RWPE2 (cell line): ENCODE data around the gene ERFE.

Experiments
- ATAC-seq: fragments of 200-7000 bp; cut with Tn5 transposase; 3 replicates; pipeline ENCODE4 v1.9.1; 2021; ENCODE audit warnings: low read depth
- DNase-seq: peaks from one replicate; pipeline ENCODE4 v3.0.0-alpha.2; 2020; ENCODE audit warnings: low spot score
- H3K27ac ChIP-seq: fragments of 450-650 bp; 2 replicates; pipeline ENCODE4 v1.5.1; 2017; ENCODE audit warnings: mild to moderate bottlenecking; ENCODE audit not compliant: poor library complexity, severe bottlenecking
- H3K27me3 ChIP-seq: fragments of 250-450 bp; sonication (Bioruptor Pico); 2 replicates; pipeline ENCODE4 v1.5.1; 2021; ENCODE audit warnings: mild to moderate bottlenecking, moderate library complexity; ENCODE audit not compliant: insufficient read depth, poor library complexity, severe bottlenecking
- H3K36me3 ChIP-seq: fragments of 250-450 bp; sonication (Bioruptor Pico); 2 replicates; pipeline ENCODE4 v1.5.1; 2020; ENCODE audit warnings: low read depth, mild to moderate bottlenecking, moderate library complexity
- H3K4me1 ChIP-seq: fragments of 250-450 bp; sonication (Bioruptor Pico); 2 replicates; pipeline ENCODE4 v1.5.1; 2021; ENCODE audit warnings: mild to moderate bottlenecking, moderate library complexity; ENCODE audit not compliant: insufficient read depth, poor library complexity, severe bottlenecking
- H3K4me3 ChIP-seq: fragments of 250-450 bp; sonication (Bioruptor Pico); 2 replicates; pipeline ENCODE4 v1.5.1; 2021; ENCODE audit warnings: mild to moderate bottlenecking, moderate library complexity; ENCODE audit not compliant: severe bottlenecking
- H3K9me3 ChIP-seq: fragments of 250-450 bp; sonication (Bioruptor Pico); 2 replicates; pipeline ENCODE4 v1.5.1; 2021; ENCODE audit warnings: mild to moderate bottlenecking, moderate library complexity; ENCODE audit not compliant: severe bottlenecking
- TF ChIP-seq, protein P1 (sequence below): fragments of 450-650 bp; IDR thresholded peaks from one replicate; pipeline ENCODE4 v1.5.1; 2017; ENCODE audit warnings: mild to moderate bottlenecking, moderate library complexity; ENCODE audit not compliant: poor library complexity, severe bottlenecking

ERFE gene

GRCh38 chr2:238124488-238125126, 34.2 kb upstream of the ERFE start:
- no peak for DNase-seq
- Histone ChIP-seq H3K9me3 (no peaks in the 10 kb centered on the region), H3K4me1 (no peaks in the 10 kb centered on the region), H3K27me3 (peaks cover 10% of the 10 kb centered on the region), H3K4me3 (no peak overlapping the region), H3K36me3 (no peaks in the 10 kb centered on the region), H3K27ac (no peak overlapping the region)
- TF ChIP-seq, protein P1, sequence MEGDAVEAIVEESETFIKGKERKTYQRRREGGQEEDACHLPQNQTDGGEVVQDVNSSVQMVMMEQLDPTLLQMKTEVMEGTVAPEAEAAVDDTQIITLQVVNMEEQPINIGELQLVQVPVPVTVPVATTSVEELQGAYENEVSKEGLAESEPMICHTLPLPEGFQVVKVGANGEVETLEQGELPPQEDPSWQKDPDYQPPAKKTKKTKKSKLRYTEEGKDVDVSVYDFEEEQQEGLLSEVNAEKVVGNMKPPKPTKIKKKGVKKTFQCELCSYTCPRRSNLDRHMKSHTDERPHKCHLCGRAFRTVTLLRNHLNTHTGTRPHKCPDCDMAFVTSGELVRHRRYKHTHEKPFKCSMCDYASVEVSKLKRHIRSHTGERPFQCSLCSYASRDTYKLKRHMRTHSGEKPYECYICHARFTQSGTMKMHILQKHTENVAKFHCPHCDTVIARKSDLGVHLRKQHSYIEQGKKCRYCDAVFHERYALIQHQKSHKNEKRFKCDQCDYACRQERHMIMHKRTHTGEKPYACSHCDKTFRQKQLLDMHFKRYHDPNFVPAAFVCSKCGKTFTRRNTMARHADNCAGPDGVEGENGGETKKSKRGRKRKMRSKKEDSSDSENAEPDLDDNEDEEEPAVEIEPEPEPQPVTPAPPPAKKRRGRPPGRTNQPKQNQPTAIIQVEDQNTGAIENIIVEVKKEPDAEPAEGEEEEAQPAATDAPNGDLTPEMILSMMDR = no peak
- no peak for ATAC-seq

- no peaks in the 10 kb centered on the region for H3K9me3 ChIP-seq
- ATAC-seq = no peak
- TF ChIP-seq, protein P1 = no peak
- no peak overlapping the region for H3K27ac ChIP-seq
- H3K27me3 ChIP-seq = peaks cover 3% of the 10 kb centered on the region
- H3K4me1 ChIP-seq = no peaks in the 10 kb centered on the region
- no peak for DNase-seq
- no peak overlapping the region for H3K4me3 ChIP-seq
- no peaks in the 10 kb centered on the region for H3K36me3 ChIP-seq
These were observed 33.5 kb upstream of the ERFE start for GRCh38 chr2:238125127-238125885.

DNA sequence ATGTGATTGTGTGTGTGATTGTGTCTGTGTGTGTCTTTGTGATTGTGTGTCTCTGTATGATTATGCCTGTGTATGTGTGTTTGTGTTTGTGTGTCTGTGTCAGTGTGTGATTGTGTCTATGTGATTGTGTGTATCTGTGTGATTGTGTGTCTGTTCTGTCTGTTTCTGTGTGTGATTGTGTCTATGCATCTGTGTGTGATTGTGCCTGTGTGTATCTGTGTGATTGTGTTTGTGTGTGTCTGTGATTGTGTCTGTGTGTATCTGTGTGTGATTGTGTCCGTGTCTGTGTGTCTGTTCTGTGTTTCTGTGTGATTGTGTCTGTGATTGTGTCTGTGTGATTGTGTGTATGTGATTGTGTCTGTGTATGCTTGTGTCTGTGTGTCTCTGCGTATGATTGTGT, 32.4 kb upstream of the ERFE start:
- TF ChIP-seq, protein P1 = no peak
- H3K27me3 ChIP-seq = no peaks in the 10 kb centered on the region

GRCh38 chr2:238126775-238127164, 32.0 kb upstream of the ERFE start:
- no peak for ATAC-seq
- Histone ChIP-seq H3K27ac (no peak overlapping the region), H3K36me3 (no peaks in the 10 kb centered on the region), H3K9me3 (no peaks in the 10 kb centered on the region), H3K4me1 (no peaks in the 10 kb centered on the region), H3K27me3 (no peaks in the 10 kb centered on the region), H3K4me3 (no peak overlapping the region)
- no peak for DNase-seq
- TF ChIP-seq, protein P1 = no peak

More for the DNA sequence above, 32.4 kb upstream of the ERFE start:
- Histone ChIP-seq H3K27ac (no peak overlapping the region), H3K4me1 (no peaks in the 10 kb centered on the region), H3K4me3 (no peak overlapping the region), H3K36me3 (no peaks in the 10 kb centered on the region), H3K9me3 (no peaks in the 10 kb centered on the region)
- DNase-seq (no peak), ATAC-seq (no peak)
